Activated CD8-positive, alpha-beta memory T cell treated with anti-CD3 and anti-CD28 coated beads, Interleukin-2, amount 50 U/mL, for 24 hours (primary cell): ENCODE measurements around the gene GPR87.

Experiments used
- DNase-seq: peaks from one replicate; pipeline ENCODE4 v3.0.0-alpha.2; 2020; ENCODE audit errors: extremely low read depth

GPR87 gene

DNA sequence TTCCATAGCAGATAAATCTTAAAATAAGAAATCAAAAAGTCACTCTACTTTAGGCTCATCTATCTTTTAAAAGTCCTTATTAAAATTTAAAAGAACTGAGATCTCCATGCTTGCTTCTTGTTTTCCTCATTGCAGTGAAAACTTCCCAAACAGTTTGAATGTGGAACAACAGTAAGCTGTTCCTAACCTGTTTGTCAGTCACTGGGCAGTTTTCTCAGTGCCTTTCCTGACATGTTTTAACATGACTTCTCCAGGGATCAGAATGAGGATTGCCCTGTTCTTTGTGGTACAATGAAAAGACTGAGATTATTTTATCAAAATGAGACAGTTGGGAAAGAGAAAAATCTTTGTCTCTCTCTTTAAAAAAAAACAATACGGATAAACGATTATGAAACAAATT, 774 bp downstream of the GPR87 start:
- DNase-seq = no peak

DNA sequence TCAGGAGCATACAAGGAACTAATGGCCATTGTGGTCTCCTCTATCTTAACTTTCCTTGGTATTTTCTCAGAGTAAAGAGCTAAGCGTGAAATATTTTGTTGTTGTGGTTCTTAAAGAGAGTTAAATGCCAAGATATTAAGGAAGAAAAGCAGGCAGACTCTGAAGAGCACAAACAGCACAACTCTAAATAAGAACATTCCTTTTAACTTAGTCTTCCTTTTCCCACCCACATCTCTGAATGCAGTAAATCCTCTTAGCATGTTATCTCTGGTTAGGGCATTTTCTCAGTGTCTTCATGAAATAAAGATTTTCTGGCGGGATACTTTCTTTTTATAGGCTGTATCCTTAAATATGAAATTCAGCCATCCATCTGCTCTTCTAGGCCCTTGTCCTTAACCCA, 1.5 kb downstream of the GPR87 start:
- no peak for DNase-seq

DNA sequence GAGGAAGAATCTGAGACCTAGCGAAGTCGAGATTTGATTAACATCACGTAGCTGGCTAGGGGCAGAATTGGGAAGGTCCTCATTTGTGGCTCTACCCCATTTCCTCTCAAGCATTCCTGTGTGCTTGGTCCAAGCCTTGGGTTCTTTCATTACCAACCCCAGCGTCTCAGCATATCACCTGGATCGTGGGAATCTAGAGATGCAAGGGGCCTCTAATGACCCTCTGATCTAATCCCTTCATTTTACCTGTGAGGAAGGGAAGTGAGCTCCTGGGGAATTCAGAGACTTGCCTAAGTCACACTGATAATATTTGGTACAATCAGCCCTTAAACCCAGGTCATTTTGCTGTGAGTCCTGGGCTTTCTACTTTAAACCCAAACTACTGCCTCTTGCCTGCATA, 2.0 kb downstream of the GPR87 start:
- DNase-seq = no peak

DNA sequence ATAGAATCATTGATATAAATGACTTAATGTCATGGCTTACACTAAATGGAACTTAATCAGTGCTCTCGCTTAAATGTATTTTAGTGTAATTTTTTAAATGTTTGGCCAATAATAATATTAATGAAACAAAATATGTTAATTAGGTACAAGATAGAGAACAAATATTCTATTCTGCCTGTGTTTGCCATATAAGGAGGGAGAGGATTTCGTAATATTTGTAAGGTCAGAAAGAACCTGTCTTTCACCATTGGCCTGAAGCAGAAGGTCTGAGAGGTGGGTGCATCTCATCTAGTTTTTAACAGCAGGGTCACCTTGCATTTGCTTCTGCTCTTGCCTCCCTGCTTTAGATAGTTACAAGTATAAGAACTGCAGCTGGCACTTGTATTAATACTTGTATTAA, 2.5 kb downstream of the GPR87 start:
- no peak for DNase-seq

DNA sequence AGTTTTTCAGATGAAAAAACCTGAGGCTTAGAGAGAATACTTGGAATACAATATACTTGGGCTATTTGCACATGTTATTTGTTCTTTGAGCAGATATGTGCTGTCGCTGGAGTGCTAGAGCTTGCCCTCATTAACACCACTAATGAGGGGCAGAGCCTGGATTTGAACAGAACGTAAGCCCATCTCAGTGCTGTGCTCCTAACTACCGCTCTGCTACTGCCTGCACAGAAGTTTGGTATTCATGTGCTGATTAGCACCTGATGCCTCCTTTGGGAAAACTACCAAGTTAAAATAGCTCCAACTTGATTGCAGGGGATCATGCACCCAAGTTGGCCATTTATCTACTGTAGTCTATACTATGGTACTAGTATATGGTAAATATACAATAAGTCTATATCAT, 3.6 kb downstream of the GPR87 start:
- no peak for DNase-seq

DNA sequence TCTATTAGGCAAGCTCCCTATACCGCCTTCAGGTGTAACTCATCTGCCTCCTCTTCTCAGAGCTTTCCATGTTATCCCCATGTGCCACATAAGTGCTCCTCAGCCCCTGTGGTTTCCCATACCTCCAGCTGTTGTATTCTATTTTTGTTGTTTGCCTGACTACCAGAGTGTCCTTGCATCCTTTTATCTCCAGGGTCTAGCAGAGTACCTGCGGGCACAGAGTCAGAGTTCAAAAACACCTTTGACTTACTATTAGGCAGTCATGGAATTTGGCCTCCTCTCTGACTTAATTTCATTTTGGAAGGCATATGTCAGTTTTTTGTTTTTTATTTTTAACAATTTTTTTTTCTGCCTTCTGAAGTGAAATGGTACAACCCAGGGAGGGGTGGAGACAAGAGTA, 7.1 kb downstream of the GPR87 start:
- DNase-seq = no peak

DNA sequence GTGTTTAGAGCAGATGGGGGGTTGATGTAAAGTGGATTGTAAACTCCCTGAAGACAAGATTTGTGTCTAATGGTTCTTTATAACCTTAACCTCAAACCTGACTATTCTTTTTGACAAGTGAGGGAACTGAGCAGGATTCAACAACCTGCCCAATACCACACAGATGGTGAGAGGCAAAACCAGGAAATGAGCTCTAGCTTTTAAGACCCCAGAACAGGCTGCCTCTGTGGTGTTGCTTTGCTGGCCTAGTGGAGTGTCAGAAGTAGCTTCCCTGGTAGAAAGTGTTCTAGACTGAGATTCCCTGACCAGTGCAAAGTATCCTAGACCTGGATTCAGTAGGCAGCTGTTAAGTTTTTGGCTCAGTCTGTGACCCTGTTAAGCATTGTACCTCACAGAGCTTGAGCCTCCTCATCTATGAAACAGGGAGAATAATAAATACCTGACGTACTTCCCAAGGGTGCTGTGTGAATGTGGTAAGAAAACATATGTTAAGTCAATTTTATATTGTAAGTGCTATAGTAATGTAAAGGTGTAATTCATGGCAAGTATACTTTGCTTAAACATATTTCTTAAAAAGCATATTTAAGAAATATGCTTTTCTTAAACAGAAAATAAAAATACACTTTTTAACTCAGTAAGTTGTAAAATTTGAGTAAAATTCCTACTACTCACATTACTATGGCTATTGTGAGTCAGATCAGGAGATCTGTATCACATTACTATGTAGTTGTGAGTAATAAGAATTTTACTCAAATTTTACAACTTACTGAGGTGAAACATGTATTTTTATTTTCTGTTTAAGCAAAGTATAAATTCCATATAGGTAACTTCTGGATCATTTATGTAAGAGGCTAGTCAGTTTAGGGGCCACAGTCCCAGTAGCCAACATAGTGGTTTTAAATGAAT, 8.8 kb downstream of the GPR87 start:
- DNase-seq = no peak

- no peak for DNase-seq
Measured at GRCh38 chr3:151307131-151307530, 9.5 kb downstream of the GPR87 start.

DNA sequence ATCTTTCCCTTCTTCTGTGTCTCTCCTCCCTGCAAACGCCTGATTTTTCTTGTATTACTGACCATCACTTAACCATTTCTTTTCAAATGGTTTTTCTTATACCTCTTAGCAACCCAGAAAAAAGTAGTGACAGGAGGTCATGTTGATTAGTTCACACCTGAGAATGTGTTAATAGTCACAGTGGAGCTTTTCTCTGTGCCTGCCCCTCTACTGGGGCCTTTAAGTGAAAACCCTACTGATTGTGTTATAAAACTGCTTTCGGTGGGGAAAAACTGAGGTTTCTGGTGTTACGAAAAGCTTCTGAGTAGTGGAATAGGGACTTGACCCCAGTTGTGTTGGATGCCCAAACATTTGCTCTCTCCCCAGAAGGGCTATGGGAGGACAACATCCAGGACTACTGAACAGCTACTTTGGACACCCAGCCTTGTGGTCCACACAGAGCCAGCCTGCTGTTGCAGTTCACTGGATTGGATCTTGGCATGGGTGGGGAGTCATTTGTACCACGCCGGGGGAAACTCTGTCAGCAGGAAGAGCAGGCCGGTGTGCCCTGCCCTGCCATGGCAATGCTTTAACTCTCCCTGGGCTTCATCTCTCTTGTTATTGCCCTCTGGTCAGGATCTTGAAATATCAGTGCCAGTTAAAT, 10.3 kb downstream of the GPR87 start:
- no peak for DNase-seq

- DNase-seq = no peak
Measured at GRCh38 chr3:151305775-151306151, 10.9 kb downstream of the GPR87 start.

DNA sequence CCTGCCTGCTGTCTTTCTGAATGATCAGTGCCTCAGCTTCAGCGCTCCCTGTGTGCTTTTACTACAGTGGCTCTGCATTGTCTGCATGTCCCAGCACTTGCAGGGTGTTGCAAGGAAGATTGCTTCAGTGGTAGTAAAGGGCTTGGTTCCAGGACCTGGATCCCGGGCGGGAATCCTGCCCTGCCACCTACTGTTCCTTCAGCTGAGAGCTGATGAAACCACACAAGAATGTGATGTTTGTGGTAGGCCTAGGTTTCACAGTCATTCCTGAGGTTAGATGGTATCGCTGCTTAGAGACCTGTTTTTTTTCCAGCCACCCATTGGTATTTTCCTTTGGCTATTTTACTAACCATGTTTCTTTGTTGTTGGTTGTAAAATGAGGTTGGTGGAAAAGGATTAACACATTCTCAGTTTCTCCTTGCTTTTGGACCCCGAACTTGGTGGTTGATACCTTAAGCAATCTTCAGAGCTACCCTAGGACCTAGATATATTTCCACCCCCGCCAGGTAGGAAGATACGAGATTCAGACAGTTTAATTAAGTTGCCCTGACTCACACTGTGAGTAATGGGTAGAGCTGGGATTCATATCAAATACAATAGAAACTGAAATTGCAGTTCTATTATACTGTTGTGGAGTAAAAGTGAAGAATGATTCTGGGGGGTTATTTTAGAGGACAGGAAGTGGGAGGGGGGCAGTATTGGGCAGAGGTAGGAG, 11.4 kb downstream of the GPR87 start:
- DNase-seq = no peak

DNA sequence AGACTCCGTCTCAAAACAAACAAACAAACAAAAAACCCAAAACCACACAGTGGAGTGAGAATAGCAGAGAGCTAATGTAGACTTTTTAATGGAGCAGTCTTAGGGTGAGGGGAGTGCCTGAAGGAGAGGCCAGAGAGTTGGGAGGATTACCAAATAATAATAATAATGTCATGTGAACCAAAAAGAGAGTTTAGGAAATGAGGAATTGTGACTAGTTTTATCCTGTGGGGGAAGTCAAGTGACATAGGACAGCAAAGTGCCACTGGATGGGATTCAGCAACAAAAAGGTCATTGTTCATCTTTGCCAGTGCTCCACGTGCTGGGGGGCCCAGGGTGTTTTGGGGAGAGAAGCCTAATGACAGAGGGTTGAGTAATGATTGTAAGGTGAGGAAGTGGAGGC, 12.9 kb downstream of the GPR87 start:
- DNase-seq = no peak

DNA sequence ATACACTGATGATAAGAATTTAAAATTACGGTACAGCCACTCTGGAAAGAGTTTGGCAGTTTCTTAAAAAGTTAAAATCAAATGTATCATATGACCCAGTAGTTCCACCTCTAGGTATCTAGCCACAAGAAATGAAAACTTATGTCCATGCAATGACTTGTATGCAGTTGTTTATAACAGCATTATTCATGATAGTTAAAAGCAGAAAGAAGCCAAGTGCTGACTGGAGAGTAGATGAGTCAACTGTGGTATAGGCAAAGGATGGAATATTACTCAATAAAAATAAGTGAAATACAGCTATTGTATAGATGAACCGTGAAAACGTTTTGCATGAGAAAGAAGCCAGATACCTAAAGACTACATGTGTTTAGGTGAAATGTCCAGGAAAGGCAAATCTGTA, 14.8 kb downstream of the GPR87 start:
- DNase-seq = no peak

DNA sequence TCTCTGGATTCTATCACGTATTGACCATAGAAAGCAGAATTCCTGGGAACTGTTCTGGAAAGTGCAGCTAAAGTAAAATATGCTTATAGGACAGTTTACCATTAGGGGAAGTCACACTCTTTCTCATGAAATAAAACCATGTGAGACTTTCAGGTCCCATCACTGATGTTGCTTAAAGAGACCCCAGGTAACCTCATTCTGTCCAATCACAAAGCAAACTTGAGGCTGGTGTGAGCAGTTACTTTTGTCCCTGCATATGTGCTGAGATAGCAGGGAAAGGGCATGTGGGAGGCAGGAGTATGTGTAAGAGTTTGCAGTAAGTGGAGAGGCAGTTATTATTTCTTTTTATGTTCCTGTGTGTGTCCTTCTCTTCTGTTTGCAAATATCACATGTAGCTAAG, 16.1 kb downstream of the GPR87 start:
- no peak for DNase-seq

DNA sequence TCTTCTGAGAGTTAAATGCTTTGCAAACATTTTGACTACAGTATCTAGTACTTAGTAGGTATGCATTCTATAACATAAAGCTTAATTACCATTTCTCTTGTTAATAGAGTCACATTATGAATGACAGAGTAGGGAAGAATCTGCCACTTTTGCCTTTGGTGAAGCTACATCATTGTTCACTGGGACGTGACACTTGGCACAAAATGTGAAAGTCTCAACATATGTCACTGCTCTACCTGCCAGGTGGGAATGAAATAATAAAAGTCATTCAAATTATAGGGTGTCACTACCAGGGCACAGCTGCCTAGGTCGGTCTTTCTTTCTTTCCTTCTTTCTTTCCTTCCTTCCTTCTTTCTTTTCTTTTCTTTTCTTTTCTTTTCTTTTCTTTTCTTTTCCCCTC, 17.6 kb downstream of the GPR87 start:
- no peak for DNase-seq

DNA sequence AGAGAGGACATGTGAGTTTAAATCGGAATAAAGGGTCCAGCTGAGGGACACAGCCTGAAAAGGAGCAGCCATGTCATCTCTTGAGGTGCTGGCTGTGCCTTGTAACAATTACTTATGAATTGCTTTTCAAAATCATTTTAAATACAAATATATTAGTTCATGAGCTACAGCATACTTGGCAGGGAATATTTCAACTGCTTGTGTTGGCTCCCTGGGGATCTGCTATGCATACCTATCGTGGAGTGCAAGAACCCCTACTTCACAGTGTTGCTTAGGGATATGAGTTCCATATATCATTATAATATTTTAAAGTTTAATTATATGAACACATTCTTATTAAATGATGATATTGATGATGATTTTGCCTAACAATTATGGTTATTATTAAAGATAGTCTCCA, 19.2 kb downstream of the GPR87 start:
- DNase-seq = no peak

DNA sequence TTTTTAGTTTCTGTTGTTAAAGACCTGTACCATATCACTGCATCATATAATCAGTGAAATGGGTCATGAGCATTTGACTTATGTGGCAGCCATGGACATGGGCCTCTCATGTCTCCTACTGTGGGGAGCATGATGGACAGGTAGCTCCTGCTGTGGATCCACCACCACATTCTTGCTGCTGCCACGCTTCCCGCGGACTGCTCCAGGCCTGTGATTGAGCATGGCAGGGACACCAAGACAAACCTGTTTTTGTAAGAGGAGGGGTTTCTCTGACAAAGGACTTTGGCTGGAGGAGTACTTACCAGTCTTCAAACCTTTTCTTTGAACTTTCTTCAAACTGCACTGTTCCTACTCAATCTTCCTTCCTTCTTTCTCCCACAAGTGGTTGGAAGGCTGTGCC, 20.4 kb downstream of the GPR87 start:
- DNase-seq = no peak

- DNase-seq = no peak
Measured at GRCh38 chr3:151293127-151293526, 23.5 kb downstream of the GPR87 start.

DNA sequence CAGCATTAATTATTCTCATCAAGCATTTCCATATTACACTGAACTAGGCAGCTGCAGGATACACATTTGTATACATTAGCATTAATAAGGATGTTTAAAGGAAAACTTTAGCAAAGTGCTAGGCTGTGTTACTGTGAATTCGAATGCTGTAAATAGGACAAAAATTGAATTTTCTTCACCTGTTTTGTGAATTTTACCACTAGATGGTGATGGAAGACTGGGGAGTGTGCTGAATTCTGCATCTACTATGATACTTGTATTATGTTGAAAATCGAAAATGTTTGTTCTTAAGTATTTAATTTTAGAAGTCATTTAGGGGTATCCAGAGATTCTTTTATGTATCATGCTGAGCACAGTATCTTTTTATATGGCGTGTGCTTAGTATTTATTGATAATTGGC, 25.9 kb downstream of the GPR87 start:
- no peak for DNase-seq

GRCh38 chr3:151289445-151289844, 27.2 kb downstream of the GPR87 start:
- DNase-seq = no peak

DNA sequence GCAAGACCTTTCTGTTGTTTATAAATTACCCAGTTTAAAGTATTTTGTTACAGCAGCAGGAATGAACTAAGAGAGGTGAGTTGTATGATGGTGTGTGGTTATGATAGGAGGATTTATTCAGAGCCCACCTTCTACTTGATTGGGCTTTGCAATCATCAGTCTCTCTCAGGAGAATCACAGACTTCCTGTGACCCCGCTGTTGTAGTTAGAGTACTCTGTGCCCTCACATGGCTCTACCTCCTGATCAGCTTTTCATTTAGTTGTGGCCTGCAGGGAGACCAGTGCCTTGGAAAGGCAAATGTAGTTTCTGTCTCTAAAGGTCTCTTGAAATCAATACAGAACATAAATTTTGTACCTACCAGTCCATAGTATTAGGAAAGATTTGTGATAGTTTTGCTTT, 30.7 kb downstream of the GPR87 start:
- DNase-seq = no peak

DNA sequence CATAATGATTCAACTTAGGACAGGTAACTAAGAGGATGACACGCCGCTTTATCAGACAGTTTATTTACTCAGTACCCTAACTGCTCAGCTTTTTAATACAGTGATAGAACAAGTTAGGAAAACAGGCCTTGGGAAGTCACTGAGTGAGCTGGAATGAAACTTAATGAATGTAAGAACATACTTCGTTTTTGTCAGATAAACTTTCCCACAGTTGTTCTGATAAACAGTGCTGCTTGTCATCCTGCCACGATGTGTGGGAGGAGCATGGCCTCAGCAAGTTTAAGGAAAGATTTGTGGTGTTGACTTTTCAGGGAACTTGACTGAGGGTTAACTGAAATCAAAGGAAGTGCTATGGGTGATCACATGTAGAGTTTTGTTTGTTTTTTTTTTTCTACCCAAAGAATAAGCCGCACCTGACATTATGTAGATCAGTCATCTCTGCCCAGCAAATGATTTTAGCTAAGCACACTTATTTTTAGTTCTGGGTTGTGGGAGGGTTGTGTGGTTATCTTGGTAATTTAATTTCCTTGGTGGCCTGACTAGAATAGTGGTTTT, 32.6 kb downstream of the GPR87 start:
- no peak for DNase-seq

DNA sequence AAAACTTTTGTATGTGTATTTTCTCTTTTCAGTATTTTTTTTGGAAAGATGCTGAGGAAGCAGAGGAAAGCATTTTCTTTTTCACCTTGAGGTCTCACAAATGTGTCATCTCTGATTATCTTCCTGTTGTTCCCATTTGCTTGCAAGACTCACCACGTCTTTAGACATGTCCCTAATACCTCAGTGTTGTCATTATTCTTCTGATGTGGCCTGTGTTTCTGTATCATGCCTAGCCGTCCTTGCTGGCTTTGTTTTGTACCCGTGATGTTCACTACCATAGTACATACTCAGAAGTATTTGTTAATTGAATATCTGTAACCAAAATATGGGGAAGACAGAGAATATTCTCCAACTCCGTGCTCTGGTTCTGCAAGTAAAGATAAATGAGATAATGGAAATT, 33.2 kb downstream of the GPR87 start:
- no peak for DNase-seq
